Hepatocyte (in vitro differentiated cells): ENCODE results near the gene CKAP5. TPM values are rescaled to one million over a fixed set of nuclear protein-coding genes. Genes with fewer than 3 reads are reported as not detected.
A peak's percentile ranks its signal among the peaks of the same experiment; 100 is the strongest.

Experiments used
- DNase-seq: peaks from one replicate; pipeline ENCODE4 v3.0.0-alpha.2; 2016; ENCODE audit warnings: low spot score
- H2AFZ ChIP-seq: fragments of 200-600 bp; sonication (generic); 2 replicates; pipeline ENCODE4 v1.6.0; 2016; ENCODE audit warnings: antibody characterized with exemption, mild to moderate bottlenecking
- H3K27ac ChIP-seq: fragments of 200-600 bp; sonication (generic); 2 replicates; pipeline ENCODE4 v1.5.1; 2016; ENCODE audit warnings: mild to moderate bottlenecking
- H3K27me3 ChIP-seq: fragments of 200-600 bp; sonication (generic); 2 replicates; pipeline ENCODE4 v1.6.1; 2016
- H3K36me3 ChIP-seq: fragments of 200-600 bp; sonication (generic); replicated peaks from 2 replicates; pipeline ENCODE4 v1.5.1; 2016; ENCODE audit warnings: low read depth; ENCODE audit not compliant: insufficient read depth
- H3K4me1 ChIP-seq: fragments of 200-600 bp; sonication (generic); 2 replicates; pipeline ENCODE4 v1.5.1; 2016; ENCODE audit warnings: mild to moderate bottlenecking, moderate library complexity; ENCODE audit not compliant: insufficient read depth
- H3K4me2 ChIP-seq: fragments of 200-600 bp; sonication (generic); 2 replicates; pipeline ENCODE4 v1.6.0; 2016
- H3K4me3 ChIP-seq: fragments of 200-600 bp; sonication (generic); 2 replicates; pipeline ENCODE4 v1.5.1; 2016; ENCODE audit warnings: mild to moderate bottlenecking
- H3K79me2 ChIP-seq: fragments of 200-600 bp; sonication (generic); 2 replicates; pipeline ENCODE4 v1.6.0; 2017; ENCODE audit warnings: mild to moderate bottlenecking
- H3K9me2 ChIP-seq: fragments of 200-600 bp; sonication (generic); replicated peaks from 2 replicates; pipeline ENCODE4 v1.6.0; 2017; ENCODE audit warnings: mild to moderate bottlenecking; ENCODE audit not compliant: insufficient read depth
- H3K9me3 ChIP-seq: fragments of 200-600 bp; sonication (generic); 2 replicates; pipeline ENCODE4 v1.5.1; 2016; ENCODE audit warnings: low read depth, mild to moderate bottlenecking
- H4K20me1 ChIP-seq: fragments of 200-600 bp; sonication (generic); 2 replicates; pipeline ENCODE4 v1.6.0; 2016; ENCODE audit warnings: mild to moderate bottlenecking; ENCODE audit not compliant: insufficient read depth, poor library complexity, severe bottlenecking
- CTCF ChIP-seq: fragments of 200-600 bp; sonication (generic); IDR thresholded peaks from 2 replicates; pipeline ENCODE4 v1.5.1; 2016; ENCODE audit warnings: antibody characterized with exemption, mild to moderate bottlenecking; ENCODE audit not compliant: poor library complexity
- EZH2 ChIP-seq: fragments of 200-600 bp; sonication (generic); IDR thresholded peaks from 2 replicates; pipeline ENCODE4 v1.6.1; 2016; ENCODE audit warnings: antibody characterized with exemption, mild to moderate bottlenecking, borderline replicate concordance
- EZH2phosphoT487 ChIP-seq: fragments of 200-600 bp; sonication (generic); IDR thresholded peaks from one replicate; pipeline ENCODE4 v1.6.1; 2018; ENCODE audit warnings: antibody characterized with exemption, mild to moderate bottlenecking, low read depth, moderate library complexity; ENCODE audit not compliant: unreplicated experiment, severe bottlenecking
- WGBS: methylation state at CpG from one replicate; pipeline ENCODE4 v1.1.6; 2016; ENCODE audit warnings: low lambda C conversion rate; ENCODE audit errors: missing lambda C conversion rate; 5-methylcytosine and 5-hydroxymethylcytosine counted together
- polyA plus RNA-seq: library from polyadenylated mRNA; unstranded; fragments of >200 nt; fragmentation: Nextera tagmentation; extraction: Ambion mirVana; gene quantifications from 2 replicates; pipeline ENCODE4 v1.2.1, GENCODE V29; 2016
- total RNA-seq: library from RNA; depleted of rRNA; stranded (reverse); fragments of >200 nt; gene quantifications from 2 replicates; pipeline ENCODE4 v1.2.3, GENCODE V29; 2014

Gene CKAP5
- total and polyA plus RNA-seq, 2 experiments from 2014 or later = 23.7 to 53.3 TPM

- TF ChIP-seq CTCF (no peak), EZH2 (no peak), EZH2phosphoT487 (no peak)
- Histone ChIP-seq H3K27ac (no peak overlapping the region), H3K4me2 (peak overlapping the region; percentile 83), H4K20me1 (no peaks in the 10 kb centered on the region), H3K4me3 (peak overlapping the region; percentile 62), H3K27me3 (no peaks in the 10 kb centered on the region), H3K9me3 (no peaks in the 10 kb centered on the region), H3K9me2 (no peaks in the 10 kb centered on the region), H2AFZ (peak overlapping the region; percentile 81), H3K36me3 (no peaks in the 10 kb centered on the region), H3K4me1 (peaks cover 4% of the 10 kb centered on the region), H3K79me2 (peaks cover 40% of the 10 kb centered on the region)
- 12% methylated on average over 6 of the region's 6 CpGs for WGBS
- no peak for DNase-seq
These were observed 390 bp upstream of the CKAP5 start for GRCh38 chr11:46846510-46846830.

GRCh38 chr11:46845440-46845739 lies 690 bp downstream of the CKAP5 start:
- Histone ChIP-seq H4K20me1 (no peaks in the 10 kb centered on the region), H3K4me2 (peak overlapping the region; percentile 83), H3K4me1 (peaks cover 4% of the 10 kb centered on the region), H2AFZ (peak overlapping the region; percentile 78), H3K36me3 (no peaks in the 10 kb centered on the region), H3K79me2 (peaks cover 51% of the 10 kb centered on the region), H3K27me3 (no peaks in the 10 kb centered on the region), H3K9me2 (no peaks in the 10 kb centered on the region), H3K27ac (peak overlapping the region; percentile 90), H3K4me3 (peak overlapping the region; percentile 62), H3K9me3 (no peaks in the 10 kb centered on the region)
- DNase-seq = no peak
- under 1% methylated on average over 12 of the region's 12 CpGs for WGBS
- TF ChIP-seq CTCF (no peak), EZH2 (no peak), EZH2phosphoT487 (no peak)

- no peak for TF ChIP-seq EZH2phosphoT487
- TF ChIP-seq CTCF = no peak
- TF ChIP-seq EZH2 = no peak
- Histone ChIP-seq H3K79me2 (peaks cover 99% of the 10 kb centered on the region), H2AFZ (no peak overlapping the region), H3K27me3 (no peaks in the 10 kb centered on the region), H3K4me1 (peaks cover 4% of the 10 kb centered on the region), H4K20me1 (peaks cover 4% of the 10 kb centered on the region), H3K9me3 (no peaks in the 10 kb centered on the region), H3K4me3 (no peak overlapping the region), H3K36me3 (no peaks in the 10 kb centered on the region), H3K4me2 (no peak overlapping the region), H3K27ac (no peak overlapping the region), H3K9me2 (no peaks in the 10 kb centered on the region)
- no peak for DNase-seq
These were observed 6.0 kb downstream of the CKAP5 start for GRCh38 chr11:46840116-46840515.

GRCh38 chr11:46838501-46838900 lies 7.6 kb downstream of the CKAP5 start:
- WGBS = 100% methylated on average over 6 of the region's 6 CpGs

More at GRCh38 chr11:46838501-46838900, 7.6 kb downstream of the CKAP5 start:
- no peaks in the 10 kb centered on the region for H3K27me3 ChIP-seq
- no peak overlapping the region for H3K4me3 ChIP-seq
- H3K9me2 ChIP-seq = no peaks in the 10 kb centered on the region
- H3K79me2 ChIP-seq = peaks cover 99% of the 10 kb centered on the region
- no peaks in the 10 kb centered on the region for H3K4me1 ChIP-seq
- peaks cover 4% of the 10 kb centered on the region for H4K20me1 ChIP-seq
- H2AFZ ChIP-seq = no peak overlapping the region
- H3K27ac ChIP-seq = no peak overlapping the region
- H3K36me3 ChIP-seq = no peaks in the 10 kb centered on the region
- DNase-seq = no peak
- H3K9me3 ChIP-seq = no peaks in the 10 kb centered on the region
- TF ChIP-seq EZH2 (no peak), EZH2phosphoT487 (no peak), CTCF (no peak)
- H3K4me2 ChIP-seq = no peak overlapping the region
